Measurements from ENCODE around the gene COL18A1.

- no peak for TF ChIP-seq POLR2A (IDR thresholded peaks at IDR 0.05; ENCODE audit: low read depth)
- no peak for TF ChIP-seq CTCF (IDR thresholded peaks at IDR 0.05)
- TF ChIP-seq POLR2AphosphoS5 (IDR thresholded peaks at IDR 0.05), result no peak
Measured at GRCh38 chr21:45511007-45511406, 106.0 kb downstream of the COL18A1 start.
